MM.1S (cell line): ENCODE results near the gene TMED1.
A peak's percentile ranks its signal among the peaks of the same experiment; 100 is the strongest.
"Not testable (repeated sequence)": the region's sequence is repeated elsewhere in the genome, so short reads cannot be mapped to it uniquely, and the experiment has no call there.

Experiments used
- DNase-seq: peaks from one replicate; pipeline ENCODE4 v3.0.0-alpha.2; 2015
- H2AFZ ChIP-seq: fragments of 300-600 bp; sonication (generic); 2 replicates; pipeline ENCODE4 v1.6.0; 2016; ENCODE audit warnings: antibody characterized with exemption, low read length
- H3F3A ChIP-seq: fragments of 300-600 bp; sonication (generic); 2 replicates; pipeline ENCODE4 v1.6.1; 2016; ENCODE audit warnings: mild to moderate bottlenecking, antibody characterized with exemption, low read length, moderate library complexity, mixed read lengths; ENCODE audit not compliant: insufficient read depth
- H3K27ac ChIP-seq: fragments of 300-600 bp; sonication (generic); 2 replicates; pipeline ENCODE4 v1.5.1; 2016; ENCODE audit warnings: mild to moderate bottlenecking, low read length
- H3K27me3 ChIP-seq: fragments of 300-600 bp; sonication (generic); replicated peaks from 2 replicates; pipeline ENCODE4 v1.6.0; 2016; ENCODE audit warnings: low read length; ENCODE audit not compliant: insufficient read depth
- H3K36me3 ChIP-seq: fragments of 300-600 bp; sonication (generic); replicated peaks from 2 replicates; pipeline ENCODE4 v1.6.1; 2016; ENCODE audit warnings: mild to moderate bottlenecking, low read length, mixed read lengths; ENCODE audit not compliant: insufficient read depth
- H3K4me1 ChIP-seq: fragments of 300-600 bp; sonication (generic); 2 replicates; pipeline ENCODE4 v1.6.1; 2016; ENCODE audit warnings: low read length, mixed read lengths
- H3K4me2 ChIP-seq: fragments of 300-600 bp; sonication (generic); 2 replicates; pipeline ENCODE4 v1.6.0; 2016; ENCODE audit warnings: low read depth, low read length
- H3K4me3 ChIP-seq: fragments of 300-600 bp; sonication (generic); 2 replicates; pipeline ENCODE4 v1.5.1; 2016; ENCODE audit warnings: low read length, mixed read lengths
- H3K79me2 ChIP-seq: fragments of 300-600 bp; sonication (generic); 2 replicates; pipeline ENCODE4 v1.6.1; 2016; ENCODE audit warnings: mixed run types, low read length, mixed read lengths
- H3K9ac ChIP-seq: fragments of 300-600 bp; sonication (generic); 2 replicates; pipeline ENCODE4 v1.6.1; 2016; ENCODE audit warnings: low read length, mixed read lengths
- H3K9me2 ChIP-seq: fragments of 300-600 bp; sonication (generic); replicated peaks from 2 replicates; pipeline ENCODE4 v1.6.1; 2016; ENCODE audit warnings: mild to moderate bottlenecking, low read length, mixed read lengths; ENCODE audit not compliant: insufficient read depth
- H3K9me3 ChIP-seq: fragments of 300-600 bp; sonication (generic); replicated peaks from 2 replicates; pipeline ENCODE4 v1.6.1; 2016; ENCODE audit warnings: mild to moderate bottlenecking, low read length, mixed read lengths; ENCODE audit not compliant: insufficient read depth
- H4K20me1 ChIP-seq: fragments of 300-600 bp; sonication (generic); 2 replicates; pipeline ENCODE4 v1.6.1; 2016; ENCODE audit warnings: mild to moderate bottlenecking, low read length, moderate library complexity, mixed read lengths; ENCODE audit not compliant: insufficient read depth
- CTCF ChIP-seq: fragments of 300-600 bp; sonication (generic); IDR thresholded peaks from 2 replicates; pipeline ENCODE4 v1.5.1; 2016; ENCODE audit warnings: antibody characterized with exemption, low read length, mixed read lengths
- EZH2 ChIP-seq: fragments of 300-600 bp; sonication (generic); optimal IDR thresholded peaks from 2 replicates; pipeline ENCODE3; 2017; ENCODE audit warnings: low read depth, mild to moderate bottlenecking, antibody characterized with exemption, low read length, mixed read lengths
- EZH2phosphoT487 ChIP-seq: fragments of 300-600 bp; sonication (generic); IDR thresholded peaks from 2 replicates; pipeline ENCODE4 v1.6.1; 2018; ENCODE audit warnings: antibody characterized with exemption, low read length

The TMED1 gene

GRCh38 chr19:10858204-10858828 is 22.3 kb upstream of the TMED1 start:
- no peaks in the 10 kb centered on the region for H3K36me3 ChIP-seq
- H4K20me1 ChIP-seq = no peaks in the 10 kb centered on the region
- H2AFZ ChIP-seq = no peak overlapping the region
- no peak overlapping the region for H3K9ac ChIP-seq
- TF ChIP-seq EZH2phosphoT487 (no peak), CTCF (peak; percentile 66), EZH2 (no peak)
- no peak overlapping the region for H3K27ac ChIP-seq
- no peaks in the 10 kb centered on the region for H3F3A ChIP-seq
- no peaks in the 10 kb centered on the region for H3K9me2 ChIP-seq
- H3K4me2 ChIP-seq = no peak overlapping the region
- H3K27me3 ChIP-seq = no peaks in the 10 kb centered on the region
- no peaks in the 10 kb centered on the region for H3K9me3 ChIP-seq
- H3K79me2 ChIP-seq = no peaks in the 10 kb centered on the region
- H3K4me1 ChIP-seq = no peaks in the 10 kb centered on the region
- H3K4me3 ChIP-seq = no peak overlapping the region
- DNase-seq = no peak

GRCh38 chr19:10856899-10857298 is 20.9 kb upstream of the TMED1 start:
- not testable (repeated sequence) for H3K4me3 ChIP-seq, H3K4me2 ChIP-seq, H3K4me1 ChIP-seq, H3F3A ChIP-seq, H3K27ac ChIP-seq, H3K9ac ChIP-seq, H4K20me1 ChIP-seq, H3K27me3 ChIP-seq, H3K9me3 ChIP-seq, H3K36me3 ChIP-seq, H2AFZ ChIP-seq, DNase-seq, H3K79me2 ChIP-seq, H3K9me2 ChIP-seq

GRCh38 chr19:10855879-10856522 is 20.0 kb upstream of the TMED1 start:
- DNase-seq = no peak
- no peaks in the 10 kb centered on the region for H3K4me1 ChIP-seq
- H3K9me2 ChIP-seq = no peaks in the 10 kb centered on the region
- no peak overlapping the region for H3K9ac ChIP-seq
- H2AFZ ChIP-seq = no peak overlapping the region
- H3K9me3 ChIP-seq = no peaks in the 10 kb centered on the region
- no peak overlapping the region for H3K4me2 ChIP-seq
- H4K20me1 ChIP-seq = no peaks in the 10 kb centered on the region
- no peaks in the 10 kb centered on the region for H3K79me2 ChIP-seq
- H3K36me3 ChIP-seq = no peaks in the 10 kb centered on the region
- H3K27me3 ChIP-seq = no peaks in the 10 kb centered on the region
- H3F3A ChIP-seq = no peaks in the 10 kb centered on the region
- no peak overlapping the region for H3K27ac ChIP-seq
- TF ChIP-seq EZH2 = no peak
- peak; percentile 55 for TF ChIP-seq CTCF
- no peak overlapping the region for H3K4me3 ChIP-seq

GRCh38 chr19:10854350-10855089 is 18.5 kb upstream of the TMED1 start:
- H4K20me1 ChIP-seq = no peaks in the 10 kb centered on the region
- H3K4me1 ChIP-seq = no peaks in the 10 kb centered on the region
- no peaks in the 10 kb centered on the region for H3K27me3 ChIP-seq
- H3K4me3 ChIP-seq = no peak overlapping the region
- H3K9ac ChIP-seq = no peak overlapping the region
- H3K9me3 ChIP-seq = no peaks in the 10 kb centered on the region
- no peak for DNase-seq
- TF ChIP-seq EZH2phosphoT487 = no peak
- TF ChIP-seq EZH2 = no peak
- no peak for TF ChIP-seq CTCF
- no peak overlapping the region for H3K4me2 ChIP-seq
- H3K79me2 ChIP-seq = no peaks in the 10 kb centered on the region
- H3F3A ChIP-seq = no peaks in the 10 kb centered on the region
- no peaks in the 10 kb centered on the region for H3K9me2 ChIP-seq
- H3K27ac ChIP-seq = no peak overlapping the region
- H2AFZ ChIP-seq = no peak overlapping the region
- no peaks in the 10 kb centered on the region for H3K36me3 ChIP-seq
